GM12864 (cell line): Measurements from ENCODE around the gene LRRC4C.

ENCODE experiments used
- DNase-seq: peaks from one replicate; pipeline ENCODE4 v3.0.0-alpha.2; 2011; ENCODE audit warnings: low read depth
- H3K4me3 ChIP-seq: 2 replicates; pipeline ENCODE4 v1.5.1; 2011; ENCODE audit warnings: mild to moderate bottlenecking, low read depth, low read length, control low read depth
- CTCF ChIP-seq: IDR thresholded peaks from 2 replicates; pipeline ENCODE4 v1.5.1; 2011; ENCODE audit warnings: low read depth, mild to moderate bottlenecking, moderate library complexity, low read length, control low read depth, inconsistent platforms; ENCODE audit errors: missing control alignments

LRRC4C gene

GRCh38 chr11:41384329-41384728, 75.1 kb downstream of the LRRC4C start:
- no peak overlapping the region for H3K4me3 ChIP-seq
- no peak for TF ChIP-seq CTCF
- DNase-seq: no peak

GRCh38 chr11:41383768-41384167, 75.7 kb downstream of the LRRC4C start:
- no peak for TF ChIP-seq CTCF
- no peak for DNase-seq
- H3K4me3 ChIP-seq: no peak overlapping the region

GRCh38 chr11:41382927-41383326, 76.5 kb downstream of the LRRC4C start:
- no peak for TF ChIP-seq CTCF
- no peak overlapping the region for H3K4me3 ChIP-seq
- DNase-seq: no peak

GRCh38 chr11:41379084-41379483, 80.4 kb downstream of the LRRC4C start:
- DNase-seq: no peak
- no peak for TF ChIP-seq CTCF

GRCh38 chr11:41377709-41378394, 81.6 kb downstream of the LRRC4C start:
- DNase-seq: no peak
- no peak for TF ChIP-seq CTCF

More at GRCh38 chr11:41379084-41379483, 80.4 kb downstream of the LRRC4C start:
- H3K4me3 ChIP-seq: no peak overlapping the region

GRCh38 chr11:41351825-41352224, 107.6 kb downstream of the LRRC4C start:
- no peak overlapping the region for H3K4me3 ChIP-seq
- TF ChIP-seq CTCF: no peak
- DNase-seq: no peak

More at GRCh38 chr11:41377709-41378394, 81.6 kb downstream of the LRRC4C start:
- no peak overlapping the region for H3K4me3 ChIP-seq

GRCh38 chr11:41346042-41346441, 113.4 kb downstream of the LRRC4C start:
- TF ChIP-seq CTCF: no peak
- H3K4me3 ChIP-seq: no peak overlapping the region
- no peak for DNase-seq
